ENCODE results near the gene TRIM44. TPM values are rescaled to one million over a fixed set of nuclear protein-coding genes. Genes with fewer than 3 reads are reported as not detected.

TRIM44 gene
- total and polyA plus RNA-seq, 2 donors (not counting 3 experiments of a cell fraction or from before 2014, with no cell fraction given): 31.7 to 72.0 TPM

GRCh38 chr11:35676611-35676965 lies 14.0 kb downstream of the TRIM44 start:
- H3K4me3 ChIP-seq (replicated peaks in 1 of 3; ENCODE audit: insufficient read depth in 1 of 3, low read depth in 1 of 3, low read length in 3 of 3): no peak overlapping the region
- no peak overlapping the region for H3K27ac ChIP-seq (ENCODE audit: insufficient read depth, low read depth, low read length)
- POLR2A ChIA-PET: no interaction called here
- FAIRE-seq: no peak
- no peak overlapping the region for H2AFZ ChIP-seq (ENCODE audit: low read depth, low read length)
- no peak overlapping the region for H3K4me2 ChIP-seq (ENCODE audit: insufficient read depth, low read length)
- peaks cover 2% of the 10 kb centered on the region for H4K20me1 ChIP-seq (replicated peaks; ENCODE audit: control insufficient read depth, extremely low read depth, insufficient read depth, low read length)
- BruUV-seq (replicated peaks): no TSS peak
- dilution Hi-C loops (cut with MboI; ENCODE audit: extremely low pct_ligation_motif_present, low sequenced_read_pairs): no loop called here
- H3K79me2 ChIP-seq (ENCODE audit: control insufficient read depth, insufficient read depth, low read length): peaks cover 66% of the 10 kb centered on the region
- TF ChIP-seq CTCF (IDR thresholded peaks at IDR 0.05; ENCODE audit: extremely low read depth in 1 of 2, insufficient read depth in 1 of 2, low read depth in 1 of 2, low read length in 2 of 2) (no peak), POLR2A (IDR thresholded peaks at IDR 0.05; ENCODE audit: low read depth, low read length) (no peak), JUN (IDR thresholded peaks at IDR 0.05; ENCODE audit: borderline replicate concordance, insufficient read depth, insufficient read length, low read depth) (no peak), EZH2 (IDR thresholded peaks at IDR 0.05; ENCODE audit: borderline replicate concordance, low read depth, low read length, severe bottlenecking) (no peak), GATA2 (IDR thresholded peaks at IDR 0.05; ENCODE audit: insufficient read depth, insufficient read length, low read depth, low read length) (no peak), MAX (IDR thresholded peaks at IDR 0.05; ENCODE audit: insufficient read depth, insufficient read length) (no peak), FOS (IDR thresholded peaks at IDR 0.05; ENCODE audit: borderline replicate concordance, insufficient read depth, low read length) (no peak), MYC (IDR thresholded peaks at IDR 0.05; ENCODE audit: low read depth, low read length) (no peak)
- DNase-seq (ENCODE audit: low read depth, low spot score): no peak
- CTCF ChIA-PET: no interaction called here
- H3K27me3 ChIP-seq (ENCODE audit: control insufficient read depth in 2 of 2, insufficient read depth in 2 of 2, low read length in 2 of 2): no peaks in the 10 kb centered on the region
- no peaks in the 10 kb centered on the region for H3K9me3 ChIP-seq (replicated peaks; ENCODE audit: control insufficient read depth, insufficient read depth, low read length)
- no peaks in the 10 kb centered on the region for H3K4me1 ChIP-seq (ENCODE audit: control insufficient read depth, extremely low read depth, insufficient read depth, low read length)
- no peaks in the 10 kb centered on the region for H3K9me1 ChIP-seq (replicated peaks; ENCODE audit: control insufficient read depth, extremely low read depth, insufficient read depth, low read length)
- no peak overlapping the region for H3K9ac ChIP-seq (replicated peaks; ENCODE audit: extremely low read depth, insufficient read depth, low read length)
- intact Hi-C loops (cut with micrococcal nuclease): no loop called here
- H3K36me3 ChIP-seq (ENCODE audit: control insufficient read depth in 2 of 2, extremely low read depth in 1 of 2, insufficient read depth in 2 of 2, low read length in 2 of 2): no peaks in the 10 kb centered on the region
